ENCODE data around the gene UBTD2. TPM values are rescaled to one million over a fixed set of nuclear protein-coding genes. Genes with fewer than 3 reads are reported as not detected.

Gene UBTD2
- total and polyA plus RNA-seq, 2 of the 4 experiments (the other 2 are of a cell fraction): 11.2 to 20.6 TPM

GRCh38 chr5:172162323-172162986 lies 121.1 kb downstream of the UBTD2 start:
- H4K20me1 ChIP-seq (ENCODE audit: insufficient read depth, low read length): peaks cover 45% of the 10 kb centered on the region
- H3K79me1 ChIP-seq (ENCODE audit: low read depth in 1 of 2, low read length in 2 of 2): peaks cover 29 to 71% of the 10 kb centered on the region in 2 experiments
- H2BK15ac ChIP-seq (ENCODE audit: low read depth, low read length): no peak overlapping the region
- no peak overlapping the region; the same call in 1 of the 2 replicates for H3K4ac ChIP-seq (ENCODE audit: low read depth, low read length)
- no peak overlapping the region for H3K9ac ChIP-seq (ENCODE audit: low read depth, low read length)
- H4K8ac ChIP-seq (ENCODE audit: low read depth in 2 of 2, low read length in 2 of 2): no peak overlapping the region
- H3K9me3 ChIP-seq (ENCODE audit: control insufficient read depth, insufficient read depth, low read length): no peaks in the 10 kb centered on the region
- intact Hi-C loops (cut with micrococcal nuclease) (no loop called here), in situ Hi-C loops (cut with MboI; ENCODE audit: low sequenced_read_pairs) (no loop called here), dilution Hi-C loops (cut with HindIII; ENCODE audit: low sequenced_read_pairs, unreplicated experiment) (no loop called here)
- 95% methylated on average over 3 of the region's 5 CpGs; no CpG with 5 or more reads in 1 of the 2 experiments for WGBS, 2 experiments (ENCODE audit: extremely low coverage in 2 of 2, insufficient read length in 1 of 2)
- ATAC-seq (ENCODE audit: low read depth) (peak; percentile 55), DNase-seq (peak; percentile 50)
- H3K56ac ChIP-seq (ENCODE audit: extremely low read depth, insufficient read depth, low read length): no peak overlapping the region
- no TSS peak for BruUV-seq (replicated peaks)
- no peak overlapping the region for H3K4me2 ChIP-seq (ENCODE audit: low read depth, low read length)
- H3K4me3 ChIP-seq (ENCODE audit: insufficient read depth, low read depth, low read length): no peak overlapping the region
- H3K27me3 ChIP-seq (ENCODE audit: control insufficient read depth, insufficient read depth, low read length): no peaks in the 10 kb centered on the region
- no peak overlapping the region for H2BK5ac ChIP-seq (ENCODE audit: low read depth, low read length, poor library complexity, severe bottlenecking)
- no peaks in the 10 kb centered on the region for H3K36me3 ChIP-seq (ENCODE audit: control insufficient read depth, insufficient read depth, low read length)
- no peak overlapping the region for H4K91ac ChIP-seq (ENCODE audit: insufficient read depth, low read depth, low read length)
- H3K4me1 ChIP-seq (ENCODE audit: control insufficient read depth, insufficient read depth, low read length): peaks cover 10% of the 10 kb centered on the region
- no peak overlapping the region for H3K23ac ChIP-seq (ENCODE audit: low read depth, low read length)
- H2BK120ac ChIP-seq (ENCODE audit: low read depth, low read length): no peak overlapping the region
- H3K14ac ChIP-seq (replicated peaks; ENCODE audit: low read depth, low read length): no peak overlapping the region
- peak overlapping the region; percentile 59; the same call in 1 of the 2 replicates for H2AK5ac ChIP-seq (ENCODE audit: low read depth, low read length)
- H3K9me1 ChIP-seq (ENCODE audit: insufficient read depth, low read length): peaks cover 38% of the 10 kb centered on the region
- TF ChIP-seq SMC3 (IDR thresholded peaks at IDR 0.05; ENCODE audit: low read depth, low read length) (peak; percentile 8; the same call in 1 of the 2 replicates), RAD21 (IDR thresholded peaks at IDR 0.05; ENCODE audit: low read length) (no peak), NFE2L2 (IDR thresholded peaks at IDR 0.05; ENCODE audit: low read depth, low read length) (no peak), ELK1 (IDR thresholded peaks at IDR 0.05; ENCODE audit: borderline replicate concordance, low read depth, low read length) (no peak), MAZ (IDR thresholded peaks at IDR 0.05; ENCODE audit: borderline replicate concordance, low read depth, low read length) (no peak), MXI1 (IDR thresholded peaks at IDR 0.05; ENCODE audit: borderline replicate concordance, low read depth, low read length) (no peak), RFX5 (IDR thresholded peaks at IDR 0.05; ENCODE audit: low read depth, low read length) (no peak), FOS (IDR thresholded peaks at IDR 0.05; ENCODE audit: low read depth, low read length) (no peak), CTCF (conservative IDR thresholded peaks at IDR 0.05; ENCODE audit: low read depth, low read length) (0 out of 2 replicates have a peak, but pooled peaks have one; percentile 9), MAFK (IDR thresholded peaks at IDR 0.05; ENCODE audit: low read depth, low read length) (no peak)
- ChIA-PET POLR2A (ENCODE audit: unreplicated experiment) (no interaction called here), CTCF (interaction anchor here (0.6 to 2.0 kb wide), 2 partner anchors 12 to 141 kb away, joined by 5 to 7 read pairs; no protein-coding TSS in a partner anchor)
- H2AFZ ChIP-seq (replicated peaks; ENCODE audit: low read length, poor library complexity): no peak overlapping the region
- H2BK20ac ChIP-seq (ENCODE audit: low read depth, low read length): no peak overlapping the region
- no peak overlapping the region for H3K18ac ChIP-seq (ENCODE audit: low read depth, low read length)
- no peak overlapping the region for H4K5ac ChIP-seq (ENCODE audit: low read depth, low read length)
- H2AK9ac ChIP-seq (replicated peaks; ENCODE audit: low read depth, low read length, poor library complexity): peak overlapping the region; percentile 82
- H3K27ac ChIP-seq (ENCODE audit: insufficient read depth, low read length): no peak overlapping the region
